ENCODE results near the gene ADAMTS2.

Gene ADAMTS2

GRCh38 chr5:179355976-179356974 is 11.0 kb upstream of the ADAMTS2 start:
- peak overlapping the region; percentile 46 to 61 for H2BK12ac ChIP-seq (ENCODE audit: low read length in 2 of 2)
- no peak overlapping the region for H4K8ac ChIP-seq (ENCODE audit: low read length)
- H3K9me3 ChIP-seq (ENCODE audit: control insufficient read depth, low read length), result peaks cover 5% of the 10 kb centered on the region
- H3K4me3 ChIP-seq (ENCODE audit: insufficient read depth in 1 of 2, low read depth in 1 of 2, low read length in 2 of 2), result no peak overlapping the region
- H3K36me3 ChIP-seq (ENCODE audit: control insufficient read depth in 1 of 2, insufficient read depth in 2 of 2, low read depth in 1 of 2, low read length in 2 of 2), result no peaks in the 10 kb centered on the region
- H2BK15ac ChIP-seq (ENCODE audit: low read depth, poor library complexity, severe bottlenecking), result no peak overlapping the region
- peak; percentile 73 for DNase-seq
- no peak overlapping the region for H3K27ac ChIP-seq (ENCODE audit: low read length, poor library complexity, severe bottlenecking)
- 73% methylated on average over 10 of the region's 11 CpGs for WGBS
- H3K4me1 ChIP-seq (ENCODE audit: control insufficient read depth, insufficient read depth, low read depth, low read length), result no peaks in the 10 kb centered on the region
- H2AFZ ChIP-seq (ENCODE audit: low read depth, low read length), result no peak overlapping the region
- H3K14ac ChIP-seq (ENCODE audit: low read length in 2 of 2), result peak overlapping the region in 1 of 2 experiments; percentile 41
- H3K4ac ChIP-seq (ENCODE audit: low read depth in 1 of 2, low read length in 2 of 2), result no peak overlapping the region
- H4K91ac ChIP-seq (ENCODE audit: low read length), result peak overlapping the region; percentile 23
- H2BK120ac ChIP-seq (ENCODE audit: low read depth, low read length), result no peak overlapping the region
- no peak overlapping the region for H3K23ac ChIP-seq (ENCODE audit: low read length in 2 of 2)
- no peak overlapping the region for H2BK5ac ChIP-seq (ENCODE audit: low read depth, low read length, poor library complexity, severe bottlenecking)
- peaks cover 0 to 30% of the 10 kb centered on the region in 2 experiments for H3K27me3 ChIP-seq (ENCODE audit: control insufficient read depth in 1 of 2, insufficient read depth in 1 of 2, low read length in 2 of 2)
- no peak overlapping the region for H3K4me2 ChIP-seq (ENCODE audit: low read length, poor library complexity, severe bottlenecking)
- no peaks in the 10 kb centered on the region for H3K79me1 ChIP-seq (replicated peaks; ENCODE audit: low read length, poor library complexity, severe bottlenecking)
- peak overlapping the region in 1 of 2 experiments; percentile 40 for H3K18ac ChIP-seq (ENCODE audit: low read depth in 1 of 2, low read length in 2 of 2)
- H3K9ac ChIP-seq (ENCODE audit: low read length), result no peak overlapping the region
- no peak overlapping the region for H2AK5ac ChIP-seq (ENCODE audit: low read length, severe bottlenecking)

GRCh38 chr5:179354305-179354882 is 9.1 kb upstream of the ADAMTS2 start:
- Histone ChIP-seq H2BK15ac (ENCODE audit: low read depth, poor library complexity, severe bottlenecking) (no peak overlapping the region), H3K23ac (ENCODE audit: low read length in 2 of 2) (no peak overlapping the region), H3K9ac (ENCODE audit: low read length) (no peak overlapping the region), H2BK12ac (ENCODE audit: low read length in 2 of 2) (no peak overlapping the region), H3K4me1 (ENCODE audit: control insufficient read depth, insufficient read depth, low read depth, low read length) (no peaks in the 10 kb centered on the region), H2BK5ac (ENCODE audit: low read depth, low read length, poor library complexity, severe bottlenecking) (no peak overlapping the region), H3K4me3 (ENCODE audit: insufficient read depth in 1 of 2, low read depth in 1 of 2, low read length in 2 of 2) (no peak overlapping the region), H3K4ac (ENCODE audit: low read depth in 1 of 2, low read length in 2 of 2) (no peak overlapping the region), H3K4me2 (ENCODE audit: low read length, poor library complexity, severe bottlenecking) (no peak overlapping the region), H3K79me1 (replicated peaks; ENCODE audit: low read length, poor library complexity, severe bottlenecking) (no peaks in the 10 kb centered on the region), H3K18ac (ENCODE audit: low read depth in 1 of 2, low read length in 2 of 2) (no peak overlapping the region), H3K9me3 (ENCODE audit: control insufficient read depth, low read length) (peaks cover 5% of the 10 kb centered on the region), H2AFZ (ENCODE audit: low read depth, low read length) (no peak overlapping the region), H3K14ac (ENCODE audit: low read length in 2 of 2) (no peak overlapping the region), H4K8ac (ENCODE audit: low read length) (no peak overlapping the region), H2BK120ac (ENCODE audit: low read depth, low read length) (no peak overlapping the region), H4K91ac (ENCODE audit: low read length) (no peak overlapping the region), H3K36me3 (ENCODE audit: control insufficient read depth in 1 of 2, insufficient read depth in 2 of 2, low read depth in 1 of 2, low read length in 2 of 2) (no peaks in the 10 kb centered on the region), H3K27ac (ENCODE audit: low read length, poor library complexity, severe bottlenecking) (no peak overlapping the region), H3K27me3 (ENCODE audit: control insufficient read depth in 1 of 2, insufficient read depth in 1 of 2, low read length in 2 of 2) (peaks cover 0 to 41% of the 10 kb centered on the region in 2 experiments), H2AK5ac (ENCODE audit: low read length, severe bottlenecking) (no peak overlapping the region)
- DNase-seq, result no peak
- 80% methylated on average over 23 of the region's 23 CpGs for WGBS

- no peak overlapping the region for H3K14ac ChIP-seq (ENCODE audit: low read length in 2 of 2)
- 83% methylated on average over 10 of the region's 10 CpGs for WGBS
- H3K27ac ChIP-seq (ENCODE audit: low read length, poor library complexity, severe bottlenecking), result no peak overlapping the region
- no peak overlapping the region for H2AK5ac ChIP-seq (ENCODE audit: low read length, severe bottlenecking)
- H2BK120ac ChIP-seq (ENCODE audit: low read depth, low read length), result no peak overlapping the region
- H3K4me2 ChIP-seq (ENCODE audit: low read length, poor library complexity, severe bottlenecking), result no peak overlapping the region
- H3K4ac ChIP-seq (ENCODE audit: low read depth in 1 of 2, low read length in 2 of 2), result no peak overlapping the region
- H3K9ac ChIP-seq (ENCODE audit: low read length), result no peak overlapping the region
- H3K23ac ChIP-seq (ENCODE audit: low read length in 2 of 2), result no peak overlapping the region
- no peak overlapping the region for H2BK15ac ChIP-seq (ENCODE audit: low read depth, poor library complexity, severe bottlenecking)
- H2BK5ac ChIP-seq (ENCODE audit: low read depth, low read length, poor library complexity, severe bottlenecking), result no peak overlapping the region
- H2AFZ ChIP-seq (ENCODE audit: low read depth, low read length), result no peak overlapping the region
- H4K8ac ChIP-seq (ENCODE audit: low read length), result no peak overlapping the region
- no peak overlapping the region for H2BK12ac ChIP-seq (ENCODE audit: low read length in 2 of 2)
- no peaks in the 10 kb centered on the region for H3K9me3 ChIP-seq (ENCODE audit: control insufficient read depth, low read length)
- no peaks in the 10 kb centered on the region for H3K36me3 ChIP-seq (ENCODE audit: control insufficient read depth in 1 of 2, insufficient read depth in 2 of 2, low read depth in 1 of 2, low read length in 2 of 2)
- H3K4me1 ChIP-seq (ENCODE audit: control insufficient read depth, insufficient read depth, low read depth, low read length), result peaks cover 12% of the 10 kb centered on the region
- no peak overlapping the region for H3K4me3 ChIP-seq (ENCODE audit: insufficient read depth in 1 of 2, low read depth in 1 of 2, low read length in 2 of 2)
- no peak for DNase-seq
- no peaks in the 10 kb centered on the region for H3K79me1 ChIP-seq (replicated peaks; ENCODE audit: low read length, poor library complexity, severe bottlenecking)
- peak overlapping the region; percentile 45 for H4K91ac ChIP-seq (ENCODE audit: low read length)
- H3K27me3 ChIP-seq (ENCODE audit: control insufficient read depth in 1 of 2, insufficient read depth in 1 of 2, low read length in 2 of 2), result peaks cover 30% of the 10 kb centered on the region in 2 experiments
- H3K18ac ChIP-seq (ENCODE audit: low read depth in 1 of 2, low read length in 2 of 2), result no peak overlapping the region
These were observed 3.6 kb upstream of the ADAMTS2 start for GRCh38 chr5:179348843-179349242.

- Histone ChIP-seq H3K4ac (ENCODE audit: low read depth in 1 of 2, low read length in 2 of 2) (no peak overlapping the region), H4K8ac (ENCODE audit: low read length) (no peak overlapping the region), H2AFZ (ENCODE audit: low read depth, low read length) (no peak overlapping the region), H3K23ac (ENCODE audit: low read length in 2 of 2) (no peak overlapping the region), H3K27ac (ENCODE audit: low read length, poor library complexity, severe bottlenecking) (no peak overlapping the region), H3K79me1 (replicated peaks; ENCODE audit: low read length, poor library complexity, severe bottlenecking) (no peaks in the 10 kb centered on the region), H3K27me3 (ENCODE audit: control insufficient read depth in 1 of 2, insufficient read depth in 1 of 2, low read length in 2 of 2) (peaks cover 26 to 38% of the 10 kb centered on the region in 2 experiments), H2BK15ac (ENCODE audit: low read depth, poor library complexity, severe bottlenecking) (no peak overlapping the region), H2BK5ac (ENCODE audit: low read depth, low read length, poor library complexity, severe bottlenecking) (no peak overlapping the region), H3K18ac (ENCODE audit: low read depth in 1 of 2, low read length in 2 of 2) (no peak overlapping the region), H2BK12ac (ENCODE audit: low read length in 2 of 2) (no peak overlapping the region), H3K4me1 (ENCODE audit: control insufficient read depth, insufficient read depth, low read depth, low read length) (peaks cover 17% of the 10 kb centered on the region), H2AK5ac (ENCODE audit: low read length, severe bottlenecking) (no peak overlapping the region), H3K9ac (ENCODE audit: low read length) (no peak overlapping the region), H2BK120ac (ENCODE audit: low read depth, low read length) (no peak overlapping the region), H3K4me2 (ENCODE audit: low read length, poor library complexity, severe bottlenecking) (no peak overlapping the region), H4K91ac (ENCODE audit: low read length) (no peak overlapping the region), H3K9me3 (ENCODE audit: control insufficient read depth, low read length) (no peaks in the 10 kb centered on the region), H3K14ac (ENCODE audit: low read length in 2 of 2) (no peak overlapping the region), H3K4me3 (ENCODE audit: insufficient read depth in 1 of 2, low read depth in 1 of 2, low read length in 2 of 2) (no peak overlapping the region), H3K36me3 (ENCODE audit: control insufficient read depth in 1 of 2, insufficient read depth in 2 of 2, low read depth in 1 of 2, low read length in 2 of 2) (no peaks in the 10 kb centered on the region)
- no peak for DNase-seq
- 84% methylated on average over 11 of the region's 15 CpGs for WGBS
These were observed 2.8 kb upstream of the ADAMTS2 start for GRCh38 chr5:179348011-179348530.
